GM19467 (cell line): ENCODE results near the gene TMCC2.

Source experiments
- ATAC-seq: cut with Tn5 transposase; IDR thresholded peaks from one replicate; pipeline ENCODE4 v1.9.1; 2021; ENCODE audit warnings: mild to moderate bottlenecking, moderate library complexity; ENCODE audit not compliant: unreplicated experiment

Gene TMCC2

GRCh38 chr1:205237526-205238484 lies 10.1 kb downstream of the TMCC2 start:
- no peak for ATAC-seq

- no peak for ATAC-seq
These were observed 11.3 kb downstream of the TMCC2 start for GRCh38 chr1:205239078-205239477.

GRCh38 chr1:205240118-205240517 lies 12.4 kb downstream of the TMCC2 start:
- ATAC-seq, result no peak

- no peak for ATAC-seq
These were observed 12.8 kb downstream of the TMCC2 start for GRCh38 chr1:205240569-205240968.

- no peak for ATAC-seq
These were observed 13.8 kb downstream of the TMCC2 start for GRCh38 chr1:205241366-205242030.

GRCh38 chr1:205243350-205244191 lies 15.8 kb downstream of the TMCC2 start:
- ATAC-seq, result no peak

GRCh38 chr1:205244384-205244783 lies 16.6 kb downstream of the TMCC2 start:
- ATAC-seq, result no peak

- no peak for ATAC-seq
These were observed 17.4 kb downstream of the TMCC2 start for GRCh38 chr1:205245096-205245495.

- no peak for ATAC-seq
These were observed 18.8 kb downstream of the TMCC2 start for GRCh38 chr1:205246351-205247119.

GRCh38 chr1:205247130-205247921 lies 19.6 kb downstream of the TMCC2 start:
- ATAC-seq, result no peak

GRCh38 chr1:205248793-205249601 lies 21.3 kb downstream of the TMCC2 start:
- ATAC-seq, result no peak

GRCh38 chr1:205249651-205250050 lies 21.9 kb downstream of the TMCC2 start:
- no peak for ATAC-seq

- ATAC-seq, result no peak
These were observed 23.0 kb downstream of the TMCC2 start for GRCh38 chr1:205250699-205251098.

GRCh38 chr1:205251576-205251975 lies 23.8 kb downstream of the TMCC2 start:
- no peak for ATAC-seq

- ATAC-seq, result no peak
These were observed 28.4 kb downstream of the TMCC2 start for GRCh38 chr1:205255941-205256780.

GRCh38 chr1:205256951-205257625 lies 29.3 kb downstream of the TMCC2 start:
- no peak for ATAC-seq

GRCh38 chr1:205257735-205258134 lies 30.0 kb downstream of the TMCC2 start:
- ATAC-seq, result no peak
